ENCODE measurements around the gene NSDHL.

GRCh38 chrX:152876931-152877840 lies 46.3 kb downstream of the NSDHL start:
- TF ChIP-seq ZNF263 (CRISPR knock-in tag; IDR thresholded peaks at IDR 0.05) (no peak), SSRP1 (CRISPR knock-in tag; IDR thresholded peaks at IDR 0.05) (no peak), PRDM15 (CRISPR knock-in tag; IDR thresholded peaks at IDR 0.05) (no peak), MAX (IDR thresholded peaks at IDR 0.05) (no peak), DPF2 (CRISPR knock-in tag; IDR thresholded peaks at IDR 0.05; ENCODE audit: borderline replicate concordance, low read depth) (no peak), CTCF (CRISPR knock-in tag; IDR thresholded peaks at IDR 0.05) (no peak), POLR2A (IDR thresholded peaks at IDR 0.05; ENCODE audit: insufficient read depth in 1 of 2, low read depth in 2 of 2, low read length in 2 of 2) (no peak), ZMAT3 (CRISPR knock-in tag; conservative IDR thresholded peaks at IDR 0.05) (no peak), IKZF1 (IDR thresholded peaks at IDR 0.05) (no peak), RXRA (CRISPR knock-in tag; IDR thresholded peaks at IDR 0.05) (no peak)

Measured in HepG2 (cell line).